IMR-90 (cell line): Measurements from ENCODE around the gene CLSTN1. TPM values are rescaled to one million over a fixed set of nuclear protein-coding genes. Genes with fewer than 3 reads are reported as not detected.
"Not testable (repeated sequence)": the region's sequence is repeated elsewhere in the genome, so short reads cannot be mapped to it uniquely, and the experiment has no call there.

Experiments used
- ATAC-seq: fragments of 200-7000 bp; cut with Tn5 transposase; 2 replicates; pipeline ENCODE4 v1.9.1; 2020; ENCODE audit warnings: low read depth, mild to moderate bottlenecking, moderate library complexity
- BruUV-seq: library from RNA; stranded (reverse); fragments of 400-500 nt; replicated peaks from 2 replicates; lab custom pipeline; 2021; lab: Mats Ljungman, UMichigan
- CTCF ChIA-PET: fragments of 300-600 bp; formaldehyde crosslinking; extraction: SDS; loops from one replicate; lab custom pipeline; 2021; ENCODE audit warnings: antibody characterized with exemption; lab: Yijun Ruan, JAX
- POLR2A ChIA-PET: fragments of 300-600 bp; sonication (Branson Sonifier 250); formaldehyde crosslinking; loops from one replicate; lab custom pipeline; 2022; ENCODE audit warnings: antibody characterized with exemption; ENCODE audit not compliant: unreplicated experiment; lab: Charles Lee
- DNase-seq: peaks from one replicate; pipeline ENCODE4 v3.0.0; 2013
- H2AFZ ChIP-seq: replicated peaks from 2 replicates; pipeline ENCODE3; 2013; ENCODE audit warnings: low read length, mild to moderate bottlenecking; ENCODE audit not compliant: poor library complexity
- H2AK5ac ChIP-seq: 2 replicates; pipeline ENCODE4 v1.6.1; 2013; ENCODE audit warnings: low read depth, low read length, inconsistent platforms
- H2AK9ac ChIP-seq: replicated peaks from 2 replicates; pipeline ENCODE3; 2013; ENCODE audit warnings: mild to moderate bottlenecking, low read depth, low read length, moderate library complexity; ENCODE audit not compliant: poor library complexity
- H2BK120ac ChIP-seq: 2 replicates; pipeline ENCODE4 v1.6.1; 2013; ENCODE audit warnings: low read depth, low read length, inconsistent platforms
- H2BK15ac ChIP-seq: 3 replicates; pipeline ENCODE4 v1.6.1; 2013; ENCODE audit warnings: low read depth, low read length, inconsistent platforms
- H2BK20ac ChIP-seq: 2 replicates; pipeline ENCODE4 v1.6.1; 2013; ENCODE audit warnings: low read depth, mild to moderate bottlenecking, inconsistent platforms, low read length, moderate library complexity
- H2BK5ac ChIP-seq: 2 replicates; pipeline ENCODE4 v1.6.1; 2013; ENCODE audit warnings: mild to moderate bottlenecking, low read depth, low read length, inconsistent platforms; ENCODE audit not compliant: poor library complexity, severe bottlenecking
- H3K14ac ChIP-seq: replicated peaks from 2 replicates; pipeline ENCODE4 v1.6.1; 2013; ENCODE audit warnings: low read depth, low read length, inconsistent platforms
- H3K18ac ChIP-seq: 2 replicates; pipeline ENCODE4 v1.6.1; 2013; ENCODE audit warnings: low read depth, low read length, control low read depth
- H3K23ac ChIP-seq: 2 replicates; pipeline ENCODE4 v1.6.1; 2013; ENCODE audit warnings: low read depth, low read length, inconsistent platforms
- H3K27ac ChIP-seq: 2 replicates; pipeline ENCODE4 v1.5.1; 2013; ENCODE audit warnings: mild to moderate bottlenecking, control low read depth, low read length; ENCODE audit not compliant: insufficient read depth
- H3K27me3 ChIP-seq: 2 replicates; pipeline ENCODE4 v1.6.1; 2013; ENCODE audit warnings: low read length; ENCODE audit not compliant: control insufficient read depth, insufficient read depth
- H3K36me3 ChIP-seq: 2 replicates; pipeline ENCODE4 v1.6.1; 2013; ENCODE audit warnings: low read length, mixed read lengths; ENCODE audit not compliant: control insufficient read depth, insufficient read depth
- H3K4ac ChIP-seq: 2 replicates; pipeline ENCODE4 v1.6.1; 2013; ENCODE audit warnings: low read depth, low read length, inconsistent platforms
- H3K4me1 ChIP-seq: 2 replicates; pipeline ENCODE4 v1.6.1; 2013; ENCODE audit warnings: low read length, mixed read lengths; ENCODE audit not compliant: control insufficient read depth, insufficient read depth
- H3K4me2 ChIP-seq: 2 replicates; pipeline ENCODE4 v1.6.1; 2013; ENCODE audit warnings: low read depth, mild to moderate bottlenecking, control low read depth, low read length, moderate library complexity
- H3K4me3 ChIP-seq: 2 replicates; pipeline ENCODE4 v1.5.1; 2013; ENCODE audit warnings: low read depth, mild to moderate bottlenecking, control low read depth, low read length, moderate library complexity; ENCODE audit not compliant: insufficient read depth
- H3K56ac ChIP-seq: 2 replicates; pipeline ENCODE4 v1.6.1; 2013; ENCODE audit warnings: low read length, inconsistent platforms; ENCODE audit not compliant: insufficient read depth; ENCODE audit errors: extremely low read depth
- H3K79me1 ChIP-seq, 2 experiments: 2 replicates each; pipeline ENCODE4 v1.6.1; 2013; ENCODE audit warnings: low read length in 2 of 2, inconsistent platforms in 1 of 2, low read depth in 1 of 2
- H3K9ac ChIP-seq: 2 replicates; pipeline ENCODE4 v1.6.1; 2013; ENCODE audit warnings: low read depth, low read length, control low read depth
- H3K9me1 ChIP-seq: 2 replicates; pipeline ENCODE4 v1.6.1; 2013; ENCODE audit warnings: low read length, inconsistent platforms; ENCODE audit not compliant: insufficient read depth
- H3K9me3 ChIP-seq: 2 replicates; pipeline ENCODE4 v1.6.1; 2013; ENCODE audit warnings: low read length; ENCODE audit not compliant: control insufficient read depth, insufficient read depth
- H4K20me1 ChIP-seq: 2 replicates; pipeline ENCODE4 v1.6.1; 2013; ENCODE audit warnings: low read length, inconsistent platforms; ENCODE audit not compliant: insufficient read depth
- H4K5ac ChIP-seq: 2 replicates; pipeline ENCODE4 v1.6.1; 2013; ENCODE audit warnings: mild to moderate bottlenecking, low read depth, low read length, control low read depth
- H4K8ac ChIP-seq, 2 experiments: 2 replicates each; pipeline ENCODE4 v1.6.1; 2013; ENCODE audit warnings: low read depth in 2 of 2, low read length in 2 of 2, control low read depth in 1 of 2, inconsistent platforms in 1 of 2
- H4K91ac ChIP-seq: 2 replicates; pipeline ENCODE4 v1.6.1; 2013; ENCODE audit warnings: low read depth, low read length, inconsistent platforms; ENCODE audit not compliant: insufficient read depth
- WGBS, 2 experiments: methylation state at CpG; one replicate each; pipeline versions ENCODE4 v1.1.5 to v1.1.7; 2013; ENCODE audit warnings: missing lambda C conversion rate in 2 of 2; ENCODE audit not compliant: insufficient read length in 1 of 2; ENCODE audit errors: extremely low coverage in 2 of 2; 5-methylcytosine and 5-hydroxymethylcytosine counted together
- dilution Hi-C: fragments of 300-500 bp; cut with HindIII; formaldehyde crosslinking; loops from one replicate; pipeline ENCODE4 v1.14.3; 2018; ENCODE audit warnings: low sequenced_read_pairs; ENCODE audit not compliant: unreplicated experiment
- in situ Hi-C: fragments of 300-500 bp; cut with MboI; formaldehyde crosslinking; loops from 3 replicates; pipeline ENCODE4 v1.14.3; 2019; ENCODE audit warnings: low sequenced_read_pairs, inconsistent platforms, mixed read lengths
- intact Hi-C: fragments of 100-400 bp; cut with micrococcal nuclease; formaldehyde crosslinking; loops from 2 replicates; pipeline ENCODE4 v1.10.0; 2022
- polyA plus RNA-seq, 3 experiments: library from polyadenylated mRNA; depleted of rRNA; stranded (reverse); fragments of >200 nt; gene quantifications; 2 replicates each; pipeline ENCODE4 v1.2.3, GENCODE V29; 2012; ENCODE audit warnings: low replicate concordance in 1 of 3
- total RNA-seq: library from RNA; depleted of rRNA; stranded (reverse); fragments of >200 nt; gene quantifications from 2 replicates; pipeline ENCODE4 v1.2.3, GENCODE V29; 2012

CLSTN1 gene
- total and polyA plus RNA-seq, 2 of the 4 experiments (the other 2 are of a cell fraction) = 30.1 to 72.2 TPM

DNA sequence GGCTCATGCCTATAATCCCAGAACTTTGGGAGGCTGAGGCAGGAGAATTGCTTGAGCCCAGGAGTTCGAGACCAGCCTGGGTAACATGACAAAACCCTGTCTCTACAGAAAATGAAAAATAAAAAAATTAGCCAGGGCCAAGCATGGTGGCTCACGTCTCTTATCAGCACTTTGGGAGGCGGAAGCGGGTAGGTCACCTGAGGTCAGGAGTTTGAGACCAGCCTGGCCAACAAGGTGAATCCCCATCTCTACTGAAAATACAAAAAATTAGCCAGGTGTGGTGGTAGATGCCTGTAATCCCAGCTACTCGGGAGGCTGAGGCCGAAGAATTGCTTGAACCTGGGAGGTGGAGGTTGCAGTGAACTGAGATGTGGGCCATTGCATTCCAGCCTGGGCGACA lies 111.0 kb downstream of the CLSTN1 start:
- not testable (repeated sequence) for H3K27ac ChIP-seq, BruUV-seq
- WGBS, 2 experiments = 94% methylated on average over 3 of the region's 7 CpGs; no CpG with 5 or more reads in 1 of the 2 experiments

More for the DNA sequence above, 111.0 kb downstream of the CLSTN1 start:
- H3K4me3 ChIP-seq, H2AFZ ChIP-seq, H4K5ac ChIP-seq, H3K18ac ChIP-seq, H3K9ac ChIP-seq, H3K79me1 ChIP-seq, H4K91ac ChIP-seq, H3K23ac ChIP-seq, H2AK5ac ChIP-seq, CTCF ChIA-PET, H2BK15ac ChIP-seq, H3K9me3 ChIP-seq, H4K8ac ChIP-seq, H3K56ac ChIP-seq, intact Hi-C loops, H3K4ac ChIP-seq, H3K14ac ChIP-seq, H4K20me1 ChIP-seq, ATAC-seq, POLR2A ChIA-PET, H2BK120ac ChIP-seq, H2BK20ac ChIP-seq, H2BK5ac ChIP-seq, dilution Hi-C loops, H3K4me1 ChIP-seq, H3K4me2 ChIP-seq, H2AK9ac ChIP-seq, H3K9me1 ChIP-seq, in situ Hi-C loops, H3K27me3 ChIP-seq, DNase-seq: not testable (repeated sequence)
- peaks cover 27% of the 10 kb centered on the region for H3K36me3 ChIP-seq
